Esophagus squamous epithelium (tissue), 4 donors: ENCODE results near the gene TMEM207.

Experiments used
- CTCF ChIP-seq, 6 experiments: fragments of 450-650 bp in 4 of 6; fragments of 200-600 bp in 2 of 6; sonication (generic) in 2 of 6; IDR thresholded peaks; one replicate each; pipeline ENCODE4 v1.5.1; 2016 to 2019; ENCODE audit warnings: antibody characterized with exemption in 6 of 6, mild to moderate bottlenecking in 4 of 6, moderate library complexity in 4 of 6
- POLR2A ChIP-seq, 4 donors: fragments of 450-650 bp; IDR thresholded peaks; one replicate each; pipeline ENCODE4 v1.6.1; 2017; ENCODE audit warnings: antibody characterized with exemption in 4 of 4, mild to moderate bottlenecking in 4 of 4, moderate library complexity in 3 of 4

GRCh38 chr3:190399677-190400076, 50.0 kb downstream of the TMEM207 start:
- no peak for TF ChIP-seq CTCF (IDR thresholded peaks at IDR 0.05)
- no peak for TF ChIP-seq POLR2A (IDR thresholded peaks at IDR 0.05)
